Naive thymus-derived CD8-positive, alpha-beta T cell (primary cell): ENCODE measurements around the gene AOPEP. TPM values are rescaled to one million over a fixed set of nuclear protein-coding genes. Genes with fewer than 3 reads are reported as not detected.
A peak's percentile ranks its signal among the peaks of the same experiment; 100 is the strongest.

ENCODE experiments used
- ATAC-seq, 2 donors: fragments of 150-1000 bp; cut with Tn5 transposase in 1 of 2; sonication (Bioruptor Pico), chemical (Tn5 transposase) in 1 of 2; 1 replicate in 1 of 2; 2 replicates in 1 of 2; pipeline ENCODE4 v1.10.0; 2021; ENCODE audit warnings: mild to moderate bottlenecking in 2 of 2, moderate library complexity in 2 of 2
- POLR2A ChIA-PET: fragments of 350-600 bp; sonication (Branson Sonifier 250); formaldehyde crosslinking; loops from one replicate; lab custom pipeline; 2021; ENCODE audit warnings: antibody characterized with exemption; lab: Charles Lee
- DNase-seq, 10 donors: peaks; one replicate each; pipeline versions ENCODE4 v3.0.0 to v3.0.0-alpha.2; 2020 to 2022
- H3K27ac Mint-ChIP-seq, 10 donors: one replicate each; pipeline ENCODE4 v1.8.0; 2020 to 2022; ENCODE audit warnings: mild to moderate bottlenecking in 10 of 10, mixed read lengths in 10 of 10, moderate library complexity in 4 of 10, inconsistent platforms in 1 of 10
- H3K27me3 Mint-ChIP-seq, 5 donors: one replicate each; pipeline ENCODE4 v1.8.0; 2021 to 2022; ENCODE audit warnings: mixed read lengths in 5 of 5
- H3K36me3 Mint-ChIP-seq, 3 donors: one replicate each; pipeline ENCODE4 v1.8.0; 2020 to 2022; ENCODE audit warnings: mixed read lengths in 3 of 3, mild to moderate bottlenecking in 2 of 3, inconsistent platforms in 1 of 3
- H3K4me1 Mint-ChIP-seq, 4 donors: one replicate each; pipeline ENCODE4 v1.8.0; 2021 to 2022; ENCODE audit warnings: mixed read lengths in 4 of 4
- H3K4me3 Mint-ChIP-seq, 10 donors: one replicate each; pipeline ENCODE4 v1.8.0; 2020 to 2022; ENCODE audit warnings: mild to moderate bottlenecking in 10 of 10, mixed read lengths in 10 of 10, moderate library complexity in 6 of 10, inconsistent platforms in 1 of 10
- H3K9me3 Mint-ChIP-seq, 9 donors: one replicate each; pipeline ENCODE4 v1.8.0; 2020 to 2022; ENCODE audit warnings: mixed read lengths in 9 of 9, mild to moderate bottlenecking in 3 of 9, inconsistent platforms in 1 of 9, moderate library complexity in 1 of 9
- polyA plus RNA-seq, 3 donors: library from polyadenylated mRNA; unstranded; fragments of 300-500 nt; fragmentation: Illumina TruSeq; gene quantifications; one replicate each; pipeline ENCODE4 v1.2.3, GENCODE V29; 2021
- total RNA-seq, 8 experiments: library from RNA in 2 of 8; stranded (reverse) in 2 of 8; gene quantifications; one replicate each; pipeline ENCODE4 v1.2.3 and lab custom pipeline; 2021 to 2026

The AOPEP gene
- total and polyA plus RNA-seq, 5 experiments from 2014 or later: 4.3 to 10.8 (median 7.4) TPM

GRCh38 chr9:94891183-94891582 is 164.7 kb downstream of the AOPEP start:
- Mint-ChIP-seq H3K27me3 (no peaks in the 10 kb centered on the region), H3K36me3 (peaks cover 14 to 23% (median 20%) of the 10 kb centered on the region in 3 donors), H3K4me1 (peaks cover 0 to 2% (median 0%) of the 10 kb centered on the region in 4 donors), H3K4me3 (no peak overlapping the region), H3K9me3 (peaks cover 6 to 35% (median 15%) of the 10 kb centered on the region in 9 donors), H3K27ac (no peak overlapping the region)
- POLR2A ChIA-PET: no interaction called here
- DNase-seq (no peak), ATAC-seq (no peak)

- POLR2A ChIA-PET: no interaction called here
- ATAC-seq: no peak
These were observed 166.2 kb downstream of the AOPEP start for GRCh38 chr9:94892675-94893074.

GRCh38 chr9:94894094-94894699 is 167.7 kb downstream of the AOPEP start:
- Mint-ChIP-seq H3K4me1 (peaks cover 0 to 2% (median 0%) of the 10 kb centered on the region in 4 donors), H3K27me3 (no peaks in the 10 kb centered on the region), H3K27ac (no peak overlapping the region), H3K36me3 (peaks cover 14 to 21% (median 15%) of the 10 kb centered on the region in 3 donors), H3K9me3 (peaks cover 6 to 25% (median 14%) of the 10 kb centered on the region in 9 donors), H3K4me3 (no peak overlapping the region)
- DNase-seq (no peak), ATAC-seq (no peak)
- POLR2A ChIA-PET: no interaction called here

More at GRCh38 chr9:94892675-94893074, 166.2 kb downstream of the AOPEP start:
- no peaks in the 10 kb centered on the region for H3K27me3 Mint-ChIP-seq
- no peak overlapping the region for H3K4me3 Mint-ChIP-seq
- H3K4me1 Mint-ChIP-seq: peaks cover 0 to 2% (median 0%) of the 10 kb centered on the region in 4 donors
- no peak for DNase-seq
- peaks cover 14 to 23% (median 20%) of the 10 kb centered on the region in 3 donors for H3K36me3 Mint-ChIP-seq
- H3K27ac Mint-ChIP-seq: no peak overlapping the region
- peaks cover 6 to 35% (median 15%) of the 10 kb centered on the region in 9 donors for H3K9me3 Mint-ChIP-seq

- peaks cover 2 to 15% (median 11%) of the 10 kb centered on the region in 9 donors for H3K9me3 Mint-ChIP-seq
- ATAC-seq: no peak
- no peaks in the 10 kb centered on the region for H3K27me3 Mint-ChIP-seq
- DNase-seq: no peak
- H3K27ac Mint-ChIP-seq: no peak overlapping the region
- peaks cover 10 to 14% (median 11%) of the 10 kb centered on the region in 3 donors for H3K36me3 Mint-ChIP-seq
- POLR2A ChIA-PET: interaction anchor here (0.6 kb wide), 1 partner anchor 325 kb away, joined by 3 read pairs; no protein-coding TSS in a partner anchor
- no peak overlapping the region for H3K4me3 Mint-ChIP-seq
- H3K4me1 Mint-ChIP-seq: peaks cover 0 to 2% (median 0%) of the 10 kb centered on the region in 4 donors
These were observed 169.2 kb downstream of the AOPEP start for GRCh38 chr9:94895668-94896067.

GRCh38 chr9:94896512-94896911 is 170.0 kb downstream of the AOPEP start:
- Mint-ChIP-seq H3K27me3 (no peaks in the 10 kb centered on the region), H3K36me3 (peaks cover 3 to 9% (median 5%) of the 10 kb centered on the region in 3 donors), H3K4me1 (peaks cover 0 to 2% (median 0%) of the 10 kb centered on the region in 4 donors), H3K9me3 (peaks cover 0 to 7% (median 2%) of the 10 kb centered on the region in 9 donors), H3K4me3 (no peak overlapping the region), H3K27ac (peak overlapping the region in 1 of 10 donors; percentile 31)
- ATAC-seq: no peak
- no peak for DNase-seq
- POLR2A ChIA-PET: no interaction called here

- Mint-ChIP-seq H3K4me3 (no peak overlapping the region), H3K27me3 (no peaks in the 10 kb centered on the region), H3K27ac (peak overlapping the region in 1 of 10 donors; percentile 46), H3K9me3 (no peaks in the 10 kb centered on the region), H3K4me1 (no peaks in the 10 kb centered on the region), H3K36me3 (peaks cover 0 to 6% (median 2%) of the 10 kb centered on the region in 3 donors)
- DNase-seq: no peak
- ATAC-seq: no peak
- POLR2A ChIA-PET: interaction anchor here (0.6 kb wide), 1 partner anchor 278 kb away, joined by 3 read pairs; no protein-coding TSS in a partner anchor
These were observed 173.1 kb downstream of the AOPEP start for GRCh38 chr9:94899464-94900221.

GRCh38 chr9:94900222-94901018 is 173.9 kb downstream of the AOPEP start:
- H3K4me3 Mint-ChIP-seq: no peak overlapping the region
- ATAC-seq: no peak

GRCh38 chr9:94901019-94901363 is 174.5 kb downstream of the AOPEP start:
- no peaks in the 10 kb centered on the region for H3K4me1 Mint-ChIP-seq
- POLR2A ChIA-PET: no interaction called here
- H3K9me3 Mint-ChIP-seq: no peaks in the 10 kb centered on the region
- H3K27ac Mint-ChIP-seq: no peak overlapping the region
- no peaks in the 10 kb centered on the region for H3K27me3 Mint-ChIP-seq
- no peak for ATAC-seq
- no peak overlapping the region for H3K4me3 Mint-ChIP-seq
- no peak for DNase-seq
- H3K36me3 Mint-ChIP-seq: peaks cover 0 to 6% (median 2%) of the 10 kb centered on the region in 3 donors

More at GRCh38 chr9:94900222-94901018, 173.9 kb downstream of the AOPEP start:
- H3K36me3 Mint-ChIP-seq: peaks cover 0 to 6% (median 2%) of the 10 kb centered on the region in 3 donors
- H3K27me3 Mint-ChIP-seq: no peaks in the 10 kb centered on the region
- peak overlapping the region in 1 of 10 donors; percentile 46 for H3K27ac Mint-ChIP-seq
- H3K9me3 Mint-ChIP-seq: no peaks in the 10 kb centered on the region
- no peaks in the 10 kb centered on the region for H3K4me1 Mint-ChIP-seq
- DNase-seq: no peak
- POLR2A ChIA-PET: no interaction called here

- Mint-ChIP-seq H3K4me1 (peaks cover 0 to 6% (median 0%) of the 10 kb centered on the region in 4 donors), H3K9me3 (no peaks in the 10 kb centered on the region), H3K27ac (peak overlapping the region in 3 of 10 donors; percentile 12 to 48 (median 32)), H3K4me3 (no peak overlapping the region), H3K36me3 (peaks cover 0 to 4% (median 2%) of the 10 kb centered on the region in 3 donors), H3K27me3 (no peaks in the 10 kb centered on the region)
- DNase-seq: no peak
- ATAC-seq: no peak
- POLR2A ChIA-PET: no interaction called here
These were observed 177.5 kb downstream of the AOPEP start for GRCh38 chr9:94903961-94904421.

- Mint-ChIP-seq H3K36me3 (peaks cover 0 to 4% (median 2%) of the 10 kb centered on the region in 3 donors), H3K4me1 (peaks cover 0 to 6% (median 0%) of the 10 kb centered on the region in 4 donors), H3K4me3 (no peak overlapping the region), H3K27ac (no peak overlapping the region), H3K9me3 (no peaks in the 10 kb centered on the region), H3K27me3 (no peaks in the 10 kb centered on the region)
- POLR2A ChIA-PET: no interaction called here
- no peak for DNase-seq
- ATAC-seq: no peak
These were observed 178.3 kb downstream of the AOPEP start for GRCh38 chr9:94904806-94905205.

GRCh38 chr9:94905606-94906005 is 179.1 kb downstream of the AOPEP start:
- Mint-ChIP-seq H3K4me3 (no peak overlapping the region), H3K27ac (no peak overlapping the region), H3K4me1 (peaks cover 0 to 6% (median under 1%) of the 10 kb centered on the region in 4 donors), H3K9me3 (no peaks in the 10 kb centered on the region), H3K27me3 (no peaks in the 10 kb centered on the region), H3K36me3 (peaks cover 0 to 3% (median 2%) of the 10 kb centered on the region in 3 donors)
- ATAC-seq: no peak
- DNase-seq: no peak
- POLR2A ChIA-PET: no interaction called here

- POLR2A ChIA-PET: no interaction called here
These were observed 179.7 kb downstream of the AOPEP start for GRCh38 chr9:94906181-94906580.

More at GRCh38 chr9:94906181-94906580, 179.7 kb downstream of the AOPEP start:
- DNase-seq (no peak), ATAC-seq (no peak)
- H3K9me3 Mint-ChIP-seq: no peaks in the 10 kb centered on the region
- H3K4me1 Mint-ChIP-seq: peaks cover 0 to 6% (median under 1%) of the 10 kb centered on the region in 4 donors
- H3K36me3 Mint-ChIP-seq: peaks cover 0 to 2% (median 0%) of the 10 kb centered on the region in 3 donors
- H3K4me3 Mint-ChIP-seq: no peak overlapping the region
- H3K27ac Mint-ChIP-seq: no peak overlapping the region
- H3K27me3 Mint-ChIP-seq: no peaks in the 10 kb centered on the region
